ENCODE data around the gene C11orf52. TPM values are rescaled to one million over a fixed set of nuclear protein-coding genes. Genes with fewer than 3 reads are reported as not detected.

C11orf52 gene
- total RNA-seq, 4 donors from 2014 or later, result 7.5 to 10.4 (median 9.7) TPM

DNA sequence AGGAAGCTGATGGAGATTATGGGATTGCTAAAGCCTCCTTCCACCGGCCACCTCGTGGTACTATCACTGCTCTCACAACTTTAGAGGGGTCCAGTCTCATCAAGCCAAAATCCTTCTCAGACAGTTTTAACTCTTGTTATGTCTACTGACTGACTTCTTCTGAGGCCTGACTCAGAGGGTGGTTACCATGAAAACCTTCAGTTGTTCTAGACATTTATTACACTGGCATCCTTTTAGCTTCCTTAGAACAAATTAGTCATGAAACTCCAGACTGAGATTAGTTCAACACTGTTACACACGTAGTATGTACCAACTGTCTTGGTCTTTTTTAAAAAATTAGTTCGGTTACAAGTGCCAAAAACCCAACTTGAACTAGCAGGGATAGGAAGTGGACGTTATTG, 25.9 kb downstream of the C11orf52 start:
- H3K4me1 ChIP-seq, result peaks cover 13% of the 10 kb centered on the region
- no peak overlapping the region for H3K4me3 ChIP-seq
- H3K36me3 ChIP-seq, result no peaks in the 10 kb centered on the region
- no peak for DNase-seq (ENCODE audit: low spot score in 2 of 2)
- peak overlapping the region; percentile 73 for H3K27ac ChIP-seq
- 72% methylated on average over 5 of the region's 5 CpGs for WGBS
- no peak for TF ChIP-seq CTCF (IDR thresholded peaks at IDR 0.05)
- H3K27me3 ChIP-seq, result no peaks in the 10 kb centered on the region
- no peaks in the 10 kb centered on the region for H3K9me3 ChIP-seq

- Histone ChIP-seq H3K4me1 (peaks cover 13% of the 10 kb centered on the region), H3K36me3 (no peaks in the 10 kb centered on the region), H3K27me3 (no peaks in the 10 kb centered on the region), H3K9me3 (no peaks in the 10 kb centered on the region), H3K27ac (peak overlapping the region; percentile 73), H3K4me3 (no peak overlapping the region)
- no peak for DNase-seq (ENCODE audit: low spot score in 2 of 2)
- TF ChIP-seq POLR2A (IDR thresholded peaks at IDR 0.05), result no peak
- TF ChIP-seq EP300 (IDR thresholded peaks at IDR 0.05), result no peak
- no peak for TF ChIP-seq CTCF (IDR thresholded peaks at IDR 0.05)
- no peak for TF ChIP-seq POLR2AphosphoS5 (IDR thresholded peaks at IDR 0.05)
- 52% methylated on average over 1 of the region's 1 CpG for WGBS
Observed at GRCh38 chr11:111945198-111945597, 26.5 kb downstream of the C11orf52 start.

DNA sequence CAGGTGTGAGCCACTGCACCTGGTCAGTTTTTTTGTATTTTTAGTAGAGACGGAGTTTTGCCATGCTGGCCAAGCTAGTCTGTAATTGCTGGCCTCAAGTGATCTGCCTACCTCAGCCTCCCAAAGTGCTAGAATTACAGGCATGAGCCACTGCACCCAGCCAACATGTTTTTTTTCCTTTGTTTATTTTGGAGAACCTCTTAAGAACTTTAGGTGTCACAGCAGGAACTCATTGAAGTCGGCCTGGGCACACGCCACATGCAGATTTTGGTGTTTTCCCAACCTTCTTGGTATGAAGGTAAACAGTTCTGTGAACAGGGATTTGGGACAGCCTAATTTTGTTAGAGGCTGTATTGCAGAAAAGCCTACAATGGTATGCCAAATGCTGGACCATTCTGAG, 27.8 kb downstream of the C11orf52 start:
- H3K36me3 ChIP-seq, result no peaks in the 10 kb centered on the region
- TF ChIP-seq POLR2A (IDR thresholded peaks at IDR 0.05) (no peak), CTCF (IDR thresholded peaks at IDR 0.05) (no peak), POLR2AphosphoS5 (IDR thresholded peaks at IDR 0.05) (no peak), EP300 (IDR thresholded peaks at IDR 0.05) (no peak)
- no peak for DNase-seq (ENCODE audit: low spot score in 2 of 2)

GRCh38 chr11:111947143-111947542, 28.4 kb downstream of the C11orf52 start:
- Histone ChIP-seq H3K4me1 (peaks cover 8% of the 10 kb centered on the region), H3K9me3 (no peaks in the 10 kb centered on the region), H3K4me3 (no peak overlapping the region), H3K27ac (no peak overlapping the region), H3K27me3 (no peaks in the 10 kb centered on the region), H3K36me3 (no peaks in the 10 kb centered on the region)
- TF ChIP-seq POLR2A (IDR thresholded peaks at IDR 0.05) (no peak), POLR2AphosphoS5 (IDR thresholded peaks at IDR 0.05) (no peak), EP300 (IDR thresholded peaks at IDR 0.05) (no peak), CTCF (IDR thresholded peaks at IDR 0.05) (no peak)
- no peak for DNase-seq (ENCODE audit: low spot score in 2 of 2)

More for the DNA sequence above, 27.8 kb downstream of the C11orf52 start:
- Histone ChIP-seq H3K4me1 (peaks cover 13% of the 10 kb centered on the region), H3K9me3 (no peaks in the 10 kb centered on the region), H3K27ac (no peak overlapping the region), H3K27me3 (no peaks in the 10 kb centered on the region), H3K4me3 (no peak overlapping the region)
- 74% methylated on average over 3 of the region's 3 CpGs for WGBS

DNA sequence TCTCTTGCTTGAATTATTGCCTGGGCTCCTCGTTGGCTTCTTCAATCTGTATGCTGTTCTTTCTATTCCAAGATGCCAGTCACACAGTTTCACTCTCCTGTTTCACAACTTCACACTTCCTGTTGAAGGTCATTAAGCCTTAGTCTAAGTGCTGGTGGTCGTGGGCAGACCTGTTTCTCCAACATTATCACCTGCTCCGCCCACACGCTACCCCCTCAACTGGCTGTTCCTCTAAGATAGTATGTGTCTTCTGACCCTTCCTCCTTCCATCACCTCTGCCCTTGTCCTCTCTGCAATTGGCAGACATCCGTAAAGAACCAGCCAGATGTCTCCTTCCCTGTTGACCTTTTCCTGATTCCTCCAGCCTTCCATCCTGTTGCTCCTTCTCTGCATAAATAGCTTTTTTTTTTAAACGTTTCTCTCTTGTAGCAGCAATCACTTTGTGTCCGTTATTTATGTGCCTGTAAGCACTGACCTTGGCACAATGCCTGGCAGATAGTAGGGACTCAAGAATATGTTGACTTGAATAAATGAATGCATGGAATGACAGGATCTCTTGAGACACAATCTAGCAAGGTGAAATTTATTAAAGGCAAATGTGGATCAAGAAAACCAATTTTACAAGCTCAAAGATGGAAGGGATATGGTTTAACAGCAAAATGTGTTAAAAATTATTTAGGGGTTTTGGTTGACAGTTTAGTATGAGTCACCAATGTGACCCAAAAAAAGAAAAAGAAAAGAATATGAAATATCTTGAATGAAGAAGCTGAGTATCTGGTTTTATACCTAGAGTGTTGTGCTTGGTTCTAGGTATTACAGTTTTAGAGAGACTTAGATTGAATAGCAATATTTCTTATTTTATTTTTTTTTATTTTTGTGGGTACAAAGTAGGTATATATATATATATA, 31.1 kb downstream of the C11orf52 start:
- WGBS, result 63% methylated on average over 7 of the region's 7 CpGs
- H3K27ac ChIP-seq, result no peak overlapping the region
- no peak for DNase-seq (ENCODE audit: low spot score in 2 of 2)

More for the DNA sequence above, 31.1 kb downstream of the C11orf52 start:
- TF ChIP-seq POLR2AphosphoS5 (IDR thresholded peaks at IDR 0.05), result no peak
- TF ChIP-seq CTCF (IDR thresholded peaks at IDR 0.05), result no peak
- no peak for TF ChIP-seq EP300 (IDR thresholded peaks at IDR 0.05)
- no peak for TF ChIP-seq POLR2A (IDR thresholded peaks at IDR 0.05)
- Histone ChIP-seq H3K4me1 (no peaks in the 10 kb centered on the region), H3K4me3 (no peak overlapping the region), H3K9me3 (no peaks in the 10 kb centered on the region), H3K27me3 (no peaks in the 10 kb centered on the region), H3K36me3 (no peaks in the 10 kb centered on the region)

Data from suprapubic skin (tissue), 4 donors.